ENCODE data around the gene PIN1. TPM values are rescaled to one million over a fixed set of nuclear protein-coding genes. Genes with fewer than 3 reads are reported as not detected.
"Not testable (repeated sequence)": the region's sequence is repeated elsewhere in the genome, so short reads cannot be mapped to it uniquely, and the experiment has no call there.

The PIN1 gene
- total RNA-seq, 2 experiments from 2014 or later: 79.9 to 81.4 TPM

DNA sequence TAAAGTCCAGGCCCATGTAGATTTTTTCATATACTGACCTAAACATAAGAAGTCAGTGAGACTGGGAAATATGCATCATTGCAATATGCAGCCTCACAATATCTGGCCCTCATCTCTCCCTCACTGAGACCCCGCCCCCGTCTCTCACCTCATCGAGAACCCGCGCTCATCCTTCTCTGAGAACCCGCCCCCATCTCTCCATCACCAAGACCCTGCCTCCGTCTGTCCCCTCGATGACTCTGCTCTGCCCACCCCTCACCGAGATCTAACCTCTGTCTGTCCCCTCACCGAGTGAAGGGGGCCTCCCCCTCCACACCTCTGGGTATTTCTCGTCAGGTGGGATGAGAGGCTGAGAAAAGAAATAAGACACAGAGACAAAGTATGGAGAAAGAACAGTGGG is 46.1 kb upstream of the PIN1 start:
- H3K9me3 Mint-ChIP-seq: peaks cover 6% of the 10 kb centered on the region
- ChIA-PET POLR2A (interaction anchor here (0.6 to 1.0 kb wide), 2 partner anchors 18 to 168 kb away, joined by 3 read pairs; no protein-coding TSS in a partner anchor), CTCF (interaction anchor here (1.3 kb wide), 1 partner anchor 163 kb away, joined by 6 read pairs; no protein-coding TSS in a partner anchor)
- peaks cover 6% of the 10 kb centered on the region for H3K36me3 Mint-ChIP-seq (ENCODE audit: low read depth)
- DNase-seq: no peak
- H3K27ac Mint-ChIP-seq: no peak overlapping the region
- H3K4me1 Mint-ChIP-seq (ENCODE audit: low read depth): peaks cover 32% of the 10 kb centered on the region
- TF ChIP-seq, protein P1, sequence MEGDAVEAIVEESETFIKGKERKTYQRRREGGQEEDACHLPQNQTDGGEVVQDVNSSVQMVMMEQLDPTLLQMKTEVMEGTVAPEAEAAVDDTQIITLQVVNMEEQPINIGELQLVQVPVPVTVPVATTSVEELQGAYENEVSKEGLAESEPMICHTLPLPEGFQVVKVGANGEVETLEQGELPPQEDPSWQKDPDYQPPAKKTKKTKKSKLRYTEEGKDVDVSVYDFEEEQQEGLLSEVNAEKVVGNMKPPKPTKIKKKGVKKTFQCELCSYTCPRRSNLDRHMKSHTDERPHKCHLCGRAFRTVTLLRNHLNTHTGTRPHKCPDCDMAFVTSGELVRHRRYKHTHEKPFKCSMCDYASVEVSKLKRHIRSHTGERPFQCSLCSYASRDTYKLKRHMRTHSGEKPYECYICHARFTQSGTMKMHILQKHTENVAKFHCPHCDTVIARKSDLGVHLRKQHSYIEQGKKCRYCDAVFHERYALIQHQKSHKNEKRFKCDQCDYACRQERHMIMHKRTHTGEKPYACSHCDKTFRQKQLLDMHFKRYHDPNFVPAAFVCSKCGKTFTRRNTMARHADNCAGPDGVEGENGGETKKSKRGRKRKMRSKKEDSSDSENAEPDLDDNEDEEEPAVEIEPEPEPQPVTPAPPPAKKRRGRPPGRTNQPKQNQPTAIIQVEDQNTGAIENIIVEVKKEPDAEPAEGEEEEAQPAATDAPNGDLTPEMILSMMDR (IDR thresholded peaks at IDR 0.05): no peak
- intact Hi-C loops (cut with micrococcal nuclease): no loop called here
- ATAC-seq: no peak
- H3K4me3 Mint-ChIP-seq: no peak overlapping the region
- no peaks in the 10 kb centered on the region for H3K27me3 Mint-ChIP-seq

DNA sequence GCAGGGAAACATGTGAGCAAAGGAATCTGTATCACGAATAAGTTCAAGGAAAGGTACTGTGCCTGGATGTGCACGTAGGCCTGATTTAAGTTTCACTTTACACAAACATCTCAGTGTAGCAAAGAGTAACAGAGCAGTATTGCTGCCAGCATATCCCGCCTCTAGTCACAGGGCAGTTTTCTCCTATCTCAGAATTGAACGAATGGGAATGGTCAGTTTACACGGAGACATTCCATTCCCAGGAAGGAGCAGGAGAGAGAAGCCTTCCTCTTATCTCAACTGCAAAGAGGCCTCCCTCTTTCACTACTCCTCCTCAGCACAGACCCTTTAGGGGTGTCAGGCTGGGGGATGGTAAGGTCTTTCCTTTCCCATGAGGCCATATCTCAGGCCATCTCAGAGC is 45.5 kb upstream of the PIN1 start:
- H3K4me3 Mint-ChIP-seq; DNase-seq; H3K36me3 Mint-ChIP-seq (ENCODE audit: low read depth); H3K27ac Mint-ChIP-seq; intact Hi-C loops (cut with micrococcal nuclease); ATAC-seq; H3K9me3 Mint-ChIP-seq; H3K27me3 Mint-ChIP-seq; POLR2A ChIA-PET: not testable (repeated sequence)
- H3K4me1 Mint-ChIP-seq (ENCODE audit: low read depth): peaks cover 28% of the 10 kb centered on the region
- CTCF ChIA-PET: interaction anchor here (1.0 kb wide), 1 partner anchor 11 kb away, joined by 3 read pairs; no protein-coding TSS in a partner anchor

DNA sequence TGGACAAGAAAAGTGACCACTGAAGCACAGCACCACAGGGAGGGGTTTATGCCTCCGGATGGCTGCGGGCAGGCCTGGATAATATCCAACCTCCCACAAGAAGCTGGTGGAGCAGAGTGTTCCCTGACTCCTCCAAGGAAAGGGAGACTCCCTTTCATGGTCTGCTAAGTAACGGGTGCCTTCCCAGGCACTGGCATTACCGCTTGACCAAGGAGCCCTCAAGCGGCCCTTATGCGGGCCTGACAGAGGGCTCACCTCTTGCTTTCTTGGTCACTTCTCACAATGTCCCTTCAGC is 44.1 kb upstream of the PIN1 start:
- H3K27ac Mint-ChIP-seq; H3K36me3 Mint-ChIP-seq (ENCODE audit: low read depth); H3K27me3 Mint-ChIP-seq; H3K9me3 Mint-ChIP-seq; DNase-seq; ATAC-seq; POLR2A ChIA-PET; intact Hi-C loops (cut with micrococcal nuclease): not testable (repeated sequence)
- H3K4me1 Mint-ChIP-seq (ENCODE audit: low read depth): peaks cover 27% of the 10 kb centered on the region
- CTCF ChIA-PET: interaction anchor here (1.1 kb wide), 1 partner anchor 206 kb away, joined by 3 read pairs; the partner anchor contains the start of gene ZNF121
- H3K4me3 Mint-ChIP-seq: peak overlapping the region; percentile 84

DNA sequence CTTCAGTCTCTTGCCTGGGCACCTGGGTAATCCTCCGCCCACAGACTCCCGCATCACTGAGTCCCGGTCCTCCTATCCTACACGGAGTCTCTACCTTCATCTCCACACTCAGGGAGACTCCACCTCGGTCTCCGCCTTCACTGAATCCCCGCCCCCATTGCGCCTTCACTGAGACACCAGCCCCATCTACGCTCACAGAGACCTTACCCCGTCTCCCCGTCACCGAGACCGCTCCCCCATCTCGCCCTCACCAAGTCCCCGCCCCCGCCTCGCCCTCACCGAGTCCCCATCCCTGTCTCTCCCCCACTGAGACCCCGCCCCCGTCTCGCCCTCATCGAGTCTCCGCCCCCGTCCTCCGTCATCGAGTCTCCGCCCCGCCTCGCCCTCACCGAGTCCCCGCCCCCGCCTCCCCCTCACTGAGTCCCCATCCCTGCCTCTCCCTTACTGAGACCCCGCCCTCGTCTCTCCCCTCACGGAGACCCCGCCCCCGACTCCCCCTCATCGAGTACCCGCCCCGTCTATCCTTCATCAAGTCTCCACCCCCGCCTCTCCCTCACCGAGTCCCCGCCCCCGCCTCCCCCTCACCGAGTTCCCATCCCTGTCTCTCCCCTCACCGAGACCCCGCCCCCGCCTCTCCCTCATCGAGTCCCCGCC is 43.4 kb upstream of the PIN1 start:
- peaks cover 31% of the 10 kb centered on the region for H3K4me1 Mint-ChIP-seq (ENCODE audit: low read depth)
- ATAC-seq (peak; percentile 60), DNase-seq (peak; percentile 97)
- H3K9me3 Mint-ChIP-seq: peaks cover 6% of the 10 kb centered on the region
- intact Hi-C loops (cut with micrococcal nuclease): loop anchor here (1.0 kb wide), 1 partner anchor 28 kb away; the partner anchor contains the start of gene FBXL12
- H3K36me3 Mint-ChIP-seq (ENCODE audit: low read depth): peaks cover 6% of the 10 kb centered on the region
- peak overlapping the region; percentile 84 for H3K4me3 Mint-ChIP-seq
- peak overlapping the region; percentile 93 for H3K27ac Mint-ChIP-seq
- no peaks in the 10 kb centered on the region for H3K27me3 Mint-ChIP-seq
- TF ChIP-seq, protein P1 (IDR thresholded peaks at IDR 0.05): no peak
- ChIA-PET CTCF (no interaction called here), POLR2A (no interaction called here)

DNA sequence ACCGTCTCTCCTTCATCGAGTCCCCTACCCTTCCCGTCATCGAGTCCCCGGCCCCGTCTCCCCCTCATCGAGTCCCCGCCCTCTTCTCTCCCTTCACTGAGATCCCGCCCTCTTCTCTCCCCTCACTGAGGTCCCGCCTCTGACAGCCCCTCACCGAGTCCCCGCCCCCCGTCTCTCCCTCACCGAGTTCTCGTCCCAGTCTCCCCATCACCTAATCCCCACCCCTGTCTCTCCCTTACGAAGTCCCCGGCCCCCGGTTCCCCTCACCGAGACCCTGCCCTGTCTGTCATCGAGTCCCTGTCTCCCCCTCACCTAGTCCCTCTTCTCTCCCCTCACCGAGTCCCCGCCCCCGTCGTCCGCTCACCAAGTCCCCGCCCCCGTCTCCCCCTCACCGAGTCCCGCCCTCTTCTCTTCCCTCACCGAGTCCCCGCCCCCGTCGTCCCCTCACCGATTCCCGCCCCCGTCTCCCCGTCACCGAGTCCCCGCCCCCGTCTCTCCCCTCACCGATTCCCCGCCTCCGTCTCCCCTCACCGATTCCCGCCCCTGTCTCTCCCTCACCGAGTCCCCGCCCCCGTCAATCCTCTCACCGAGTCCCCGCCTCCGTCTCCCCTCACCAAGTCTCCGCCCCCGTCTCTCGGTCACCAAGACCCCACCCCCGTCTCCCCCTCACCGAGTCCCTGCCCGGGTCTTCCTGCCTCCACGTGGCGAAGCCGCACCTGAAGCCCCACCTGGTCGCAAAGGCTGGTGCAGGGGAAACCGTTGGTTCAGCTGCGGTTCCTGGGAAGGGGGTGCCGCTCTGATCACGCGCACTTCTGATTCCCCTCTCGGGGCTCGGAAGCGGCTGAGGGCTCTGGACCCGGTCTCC is 42.7 kb upstream of the PIN1 start:
- ChIA-PET CTCF (interaction anchor here (1.0 to 1.9 kb wide), 2 partner anchors 24 to 167 kb away, joined by 3 to 9 read pairs; partner anchors contain the start of gene ZNF846), POLR2A (interaction anchor here (1.2 to 1.7 kb wide), 2 partner anchors 13 to 167 kb away, joined by 4 to 6 read pairs; no protein-coding TSS in a partner anchor)
- peak; percentile 72 for ATAC-seq
- Mint-ChIP-seq H3K27me3 (no peaks in the 10 kb centered on the region), H3K36me3 (ENCODE audit: low read depth) (peaks cover 6% of the 10 kb centered on the region), H3K4me1 (ENCODE audit: low read depth) (peaks cover 28% of the 10 kb centered on the region), H3K27ac (peak overlapping the region; percentile 93), H3K4me3 (peak overlapping the region; percentile 84), H3K9me3 (peaks cover 6% of the 10 kb centered on the region)
- TF ChIP-seq, protein P1 (IDR thresholded peaks at IDR 0.05): no peak
- peak; percentile 96 for DNase-seq
- intact Hi-C loops (cut with micrococcal nuclease): loop anchor here (1.0 kb wide), 1 partner anchor 27 kb away; the partner anchor contains the start of gene FBXL12
